ENCODE data around the gene MYH16.
"Not testable (repeated sequence)": the region's sequence is repeated elsewhere in the genome, so short reads cannot be mapped to it uniquely, and the experiment has no call there.

MYH16 gene

GRCh38 chr7:99357701-99358490, 85.3 kb downstream of the MYH16 start:
- DNase-seq: no peak

- DNase-seq: not testable (repeated sequence)
These were observed 85.9 kb downstream of the MYH16 start for GRCh38 chr7:99358521-99358920.

GRCh38 chr7:99359465-99360154, 87.0 kb downstream of the MYH16 start:
- no peak for DNase-seq

All from NCI-H1436 treated with DMSO at 0.1 percent for 48 hours (cell line).